ENCODE data around the gene CARD9.

CARD9 gene

DNA sequence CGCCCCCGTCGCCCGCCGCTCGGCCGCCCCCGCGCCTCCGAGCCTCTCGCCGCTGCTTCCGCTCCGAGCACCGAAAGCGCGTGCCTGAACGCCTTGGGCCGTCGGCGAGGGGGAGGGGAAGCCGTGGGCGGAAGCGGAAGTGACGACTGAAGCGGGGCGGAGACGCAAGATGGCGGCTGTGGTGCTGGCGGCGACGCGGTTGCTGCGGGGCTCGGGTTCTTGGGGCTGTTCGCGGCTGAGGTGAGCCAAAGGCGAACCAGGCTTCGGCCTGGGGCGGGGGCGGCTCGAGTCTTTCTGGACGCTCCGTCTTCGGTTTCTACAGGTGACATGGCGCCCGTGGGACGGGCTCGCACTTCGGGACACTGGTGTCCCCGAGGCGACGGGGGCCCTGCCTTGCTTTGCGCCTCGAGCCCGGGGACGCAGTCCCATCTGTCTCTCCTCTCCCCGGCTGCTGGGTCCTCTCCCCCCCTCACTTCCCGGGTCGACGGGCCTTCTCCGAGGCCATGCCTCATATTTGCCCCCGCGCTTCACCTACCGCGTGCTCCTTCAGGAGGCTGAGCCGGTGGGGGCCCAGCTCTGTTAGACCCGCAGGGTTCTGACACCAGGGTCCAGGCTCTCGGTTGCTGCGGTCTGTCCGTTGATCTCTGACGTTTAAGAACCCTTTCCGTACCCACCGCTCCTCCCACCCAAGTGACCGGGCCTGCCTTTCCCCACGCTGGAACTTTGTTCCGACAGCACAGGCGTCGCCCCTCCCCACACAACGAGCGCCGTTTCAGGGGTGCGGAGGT is 37.2 kb upstream of the CARD9 start, which contains the start of the genes ENTR1 and PMPCA (continued):
- TF ChIP-seq, protein P1, sequence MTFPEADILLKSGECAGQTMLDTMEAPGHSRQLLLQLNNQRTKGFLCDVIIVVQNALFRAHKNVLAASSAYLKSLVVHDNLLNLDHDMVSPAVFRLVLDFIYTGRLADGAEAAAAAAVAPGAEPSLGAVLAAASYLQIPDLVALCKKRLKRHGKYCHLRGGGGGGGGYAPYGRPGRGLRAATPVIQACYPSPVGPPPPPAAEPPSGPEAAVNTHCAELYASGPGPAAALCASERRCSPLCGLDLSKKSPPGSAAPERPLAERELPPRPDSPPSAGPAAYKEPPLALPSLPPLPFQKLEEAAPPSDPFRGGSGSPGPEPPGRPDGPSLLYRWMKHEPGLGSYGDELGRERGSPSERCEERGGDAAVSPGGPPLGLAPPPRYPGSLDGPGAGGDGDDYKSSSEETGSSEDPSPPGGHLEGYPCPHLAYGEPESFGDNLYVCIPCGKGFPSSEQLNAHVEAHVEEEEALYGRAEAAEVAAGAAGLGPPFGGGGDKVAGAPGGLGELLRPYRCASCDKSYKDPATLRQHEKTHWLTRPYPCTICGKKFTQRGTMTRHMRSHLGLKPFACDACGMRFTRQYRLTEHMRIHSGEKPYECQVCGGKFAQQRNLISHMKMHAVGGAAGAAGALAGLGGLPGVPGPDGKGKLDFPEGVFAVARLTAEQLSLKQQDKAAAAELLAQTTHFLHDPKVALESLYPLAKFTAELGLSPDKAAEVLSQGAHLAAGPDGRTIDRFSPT (tag by site-specific recombination; IDR thresholded peaks at IDR 0.05): no peak
- TF ChIP-seq, protein P2, sequence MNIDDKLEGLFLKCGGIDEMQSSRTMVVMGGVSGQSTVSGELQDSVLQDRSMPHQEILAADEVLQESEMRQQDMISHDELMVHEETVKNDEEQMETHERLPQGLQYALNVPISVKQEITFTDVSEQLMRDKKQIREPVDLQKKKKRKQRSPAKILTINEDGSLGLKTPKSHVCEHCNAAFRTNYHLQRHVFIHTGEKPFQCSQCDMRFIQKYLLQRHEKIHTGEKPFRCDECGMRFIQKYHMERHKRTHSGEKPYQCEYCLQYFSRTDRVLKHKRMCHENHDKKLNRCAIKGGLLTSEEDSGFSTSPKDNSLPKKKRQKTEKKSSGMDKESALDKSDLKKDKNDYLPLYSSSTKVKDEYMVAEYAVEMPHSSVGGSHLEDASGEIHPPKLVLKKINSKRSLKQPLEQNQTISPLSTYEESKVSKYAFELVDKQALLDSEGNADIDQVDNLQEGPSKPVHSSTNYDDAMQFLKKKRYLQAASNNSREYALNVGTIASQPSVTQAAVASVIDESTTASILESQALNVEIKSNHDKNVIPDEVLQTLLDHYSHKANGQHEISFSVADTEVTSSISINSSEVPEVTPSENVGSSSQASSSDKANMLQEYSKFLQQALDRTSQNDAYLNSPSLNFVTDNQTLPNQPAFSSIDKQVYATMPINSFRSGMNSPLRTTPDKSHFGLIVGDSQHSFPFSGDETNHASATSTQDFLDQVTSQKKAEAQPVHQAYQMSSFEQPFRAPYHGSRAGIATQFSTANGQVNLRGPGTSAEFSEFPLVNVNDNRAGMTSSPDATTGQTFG (tag by site-specific recombination; IDR thresholded peaks at IDR 0.05; ENCODE audit: borderline replicate concordance): no peak
- TF ChIP-seq ZNF423 (tag by site-specific recombination; IDR thresholded peaks at IDR 0.05) (no peak), ZNF23 (tag by site-specific recombination; IDR thresholded peaks at IDR 0.05; ENCODE audit: borderline replicate concordance) (no peak), ZNF600 (tag by site-specific recombination; IDR thresholded peaks at IDR 0.05) (no peak), ZNF664 (tag by site-specific recombination; IDR thresholded peaks at IDR 0.05) (no peak), KLF10 (tag by site-specific recombination; IDR thresholded peaks at IDR 0.05) (no peak), ZSCAN16 (tag by site-specific recombination; IDR thresholded peaks at IDR 0.05) (no peak), ZNF324 (tag by site-specific recombination; IDR thresholded peaks at IDR 0.05) (peak; percentile 93), ZNF350 (tag by site-specific recombination; IDR thresholded peaks at IDR 0.05) (no peak), ZFP3 (tag by site-specific recombination; IDR thresholded peaks at IDR 0.05; ENCODE audit: low read depth) (no peak), ZNF24 (tag by site-specific recombination; IDR thresholded peaks at IDR 0.05) (no peak), ZNF610 (tag by site-specific recombination; IDR thresholded peaks at IDR 0.05; ENCODE audit: borderline replicate concordance) (peak; percentile 60; the same call in 1 of the 2 replicates), ZNF274 (IDR thresholded peaks at IDR 0.05; ENCODE audit: low read length) (no peak), ZNF274 (tag by site-specific recombination; IDR thresholded peaks at IDR 0.05; ENCODE audit: borderline replicate concordance) (no peak), ZNF658 (tag by site-specific recombination; IDR thresholded peaks at IDR 0.05) (no peak), ZNF121 (tag by site-specific recombination; IDR thresholded peaks at IDR 0.05) (peak; percentile 22; the same call in 1 of the 2 replicates), GLIS1 (tag by site-specific recombination; IDR thresholded peaks at IDR 0.05) (no peak), ZNF174 (tag by site-specific recombination; IDR thresholded peaks at IDR 0.05) (no peak), ZNF214 (tag by site-specific recombination; IDR thresholded peaks at IDR 0.05; ENCODE audit: borderline replicate concordance) (no peak), HOXC10 (CRISPR knock-in tag; IDR thresholded peaks at IDR 0.05) (no peak), ZNF558 (tag by site-specific recombination; IDR thresholded peaks at IDR 0.05) (no peak), ZNF549 (tag by site-specific recombination; IDR thresholded peaks at IDR 0.05) (no peak), ZNF776 (tag by site-specific recombination; IDR thresholded peaks at IDR 0.05; ENCODE audit: borderline replicate concordance) (no peak), WT1 (tag by site-specific recombination; IDR thresholded peaks at IDR 0.05) (peak; percentile 35), ZNF140 (tag by site-specific recombination; IDR thresholded peaks at IDR 0.05) (no peak), GLI2 (tag by site-specific recombination; IDR thresholded peaks at IDR 0.05; ENCODE audit: borderline replicate concordance, low read depth) (no peak), ZNF416 (tag by site-specific recombination; IDR thresholded peaks at IDR 0.05) (no peak), ZNF629 (tag by site-specific recombination; IDR thresholded peaks at IDR 0.05) (peak; percentile 80), ZNF133 (tag by site-specific recombination; IDR thresholded peaks at IDR 0.05) (no peak), GFI1B (tag by site-specific recombination; IDR thresholded peaks at IDR 0.05) (no peak), TCF7L2 (IDR thresholded peaks at IDR 0.05; ENCODE audit: borderline replicate concordance, low read depth, low read length) (no peak)
- TF ChIP-seq, protein P3, sequence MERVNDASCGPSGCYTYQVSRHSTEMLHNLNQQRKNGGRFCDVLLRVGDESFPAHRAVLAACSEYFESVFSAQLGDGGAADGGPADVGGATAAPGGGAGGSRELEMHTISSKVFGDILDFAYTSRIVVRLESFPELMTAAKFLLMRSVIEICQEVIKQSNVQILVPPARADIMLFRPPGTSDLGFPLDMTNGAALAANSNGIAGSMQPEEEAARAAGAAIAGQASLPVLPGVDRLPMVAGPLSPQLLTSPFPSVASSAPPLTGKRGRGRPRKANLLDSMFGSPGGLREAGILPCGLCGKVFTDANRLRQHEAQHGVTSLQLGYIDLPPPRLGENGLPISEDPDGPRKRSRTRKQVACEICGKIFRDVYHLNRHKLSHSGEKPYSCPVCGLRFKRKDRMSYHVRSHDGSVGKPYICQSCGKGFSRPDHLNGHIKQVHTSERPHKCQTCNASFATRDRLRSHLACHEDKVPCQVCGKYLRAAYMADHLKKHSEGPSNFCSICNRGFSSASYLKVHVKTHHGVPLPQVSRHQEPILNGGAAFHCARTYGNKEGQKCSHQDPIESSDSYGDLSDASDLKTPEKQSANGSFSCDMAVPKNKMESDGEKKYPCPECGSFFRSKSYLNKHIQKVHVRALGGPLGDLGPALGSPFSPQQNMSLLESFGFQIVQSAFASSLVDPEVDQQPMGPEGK (tag by site-specific recombination; IDR thresholded peaks at IDR 0.05): peak; percentile 67
- TF ChIP-seq, protein P4, sequence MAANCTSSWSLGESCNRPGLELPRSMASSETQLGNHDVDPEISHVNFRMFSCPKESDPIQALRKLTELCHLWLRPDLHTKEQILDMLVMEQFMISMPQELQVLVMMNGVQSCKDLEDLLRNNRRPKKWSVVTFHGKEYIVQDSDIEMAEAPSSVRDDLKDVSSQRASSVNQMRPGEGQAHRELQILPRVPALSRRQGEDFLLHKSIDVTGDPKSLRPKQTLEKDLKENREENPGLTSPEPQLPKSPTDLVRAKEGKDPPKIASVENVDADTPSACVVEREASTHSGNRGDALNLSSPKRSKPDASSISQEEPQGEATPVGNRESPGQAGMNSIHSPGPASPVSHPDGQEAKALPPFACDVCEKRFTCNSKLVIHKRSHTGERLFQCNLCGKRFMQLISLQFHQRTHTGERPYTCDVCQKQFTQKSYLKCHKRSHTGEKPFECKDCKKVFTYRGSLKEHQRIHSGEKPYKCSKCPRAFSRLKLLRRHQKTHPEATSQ (tag by site-specific recombination; IDR thresholded peaks at IDR 0.05): no peak

Data from HEK293 (cell line).